Adrenal gland (tissue), 12 donors: Measurements from ENCODE around the gene SLC25A45. TPM values are rescaled to one million over a fixed set of nuclear protein-coding genes. Genes with fewer than 3 reads are reported as not detected.

ENCODE experiments used
- DNase-seq, 7 donors: peaks; one replicate each; pipeline ENCODE4 v3.0.0-alpha.2; 2019 to 2020
- H3K27ac ChIP-seq, 5 donors: fragments of 200-600 bp; sonication (generic) in 4 of 5; 1 replicate in 3 of 5; 2 replicates in 2 of 5; pipeline versions ENCODE4 v1.5.1 to v1.8.0; 2016 to 2020; ENCODE audit warnings: mild to moderate bottlenecking in 1 of 5
- H3K27me3 ChIP-seq: fragments of 200-600 bp; 2 replicates; pipeline ENCODE4 v1.8.0; 2021
- H3K36me3 ChIP-seq, 2 donors: fragments of 200-600 bp; replicated peaks in 1 of 2; 1 replicate in 1 of 2; 2 replicates in 1 of 2; pipeline versions ENCODE4 v1.5.1 to v1.8.0; 2018 to 2022
- H3K4me1 ChIP-seq, 2 donors: fragments of 200-600 bp; replicated peaks in 1 of 2; 1 replicate in 1 of 2; 2 replicates in 1 of 2; pipeline versions ENCODE4 v1.5.1 to v1.8.0; 2018 to 2021
- H3K4me3 ChIP-seq, 4 donors: fragments of 200-600 bp; sonication (generic) in 3 of 4; one replicate each; pipeline ENCODE4 v1.5.1; 2016 to 2018
- H3K9me3 ChIP-seq, 3 donors: fragments of 200-600 bp; sonication (generic) in 1 of 3; replicated peaks in 1 of 3; 1 replicate in 2 of 3; 2 replicates in 1 of 3; pipeline versions ENCODE4 v1.5.1 to v1.8.0; 2016 to 2021
- POLR2A ChIP-seq, 2 donors: fragments of 450-650 bp; IDR thresholded peaks; one replicate each; pipeline ENCODE4 v1.6.1; 2017; ENCODE audit warnings: antibody characterized with exemption in 2 of 2, mild to moderate bottlenecking in 2 of 2, moderate library complexity in 1 of 2
- WGBS, 4 donors: extraction: QIAGEN DNeasy Blood & Tissue Kit in 2 of 4; methylation state at CpG; one replicate each; pipeline versions ENCODE4 v1.1.5 to v1.1.7; 2013 to 2017; 5-methylcytosine and 5-hydroxymethylcytosine counted together
- intact Hi-C, 2 donors: fragments of 100-400 bp; cut with DNase I; formaldehyde crosslinking; loops; one replicate each; pipeline versions ENCODE4 v1.14.1 to v1.15.0; 2022 to 2023
- polyA plus RNA-seq, 3 donors: library from polyadenylated mRNA; stranded (reverse); fragments of 200-250 nt in 2 of 3; fragments of 350-450 nt in 1 of 3; fragmentation: Illumina TruSeq in 1 of 3; extraction: RNeasy Lipid Tissue Mini Kit (QIAGEN cat#74804) in 1 of 3; gene quantifications; one replicate each; pipeline ENCODE4 v1.2.3, GENCODE V29; 2013 to 2014
- total RNA-seq, 9 donors: library from RNA; depleted of rRNA in 4 of 9; stranded (reverse); fragments of >200 nt in 4 of 9; fragments of 120-200 nt in 1 of 9; fragmentation: NEBNext Ultra II Directional in 1 of 9; extraction: Animal tissue kit (Norgen Biotek cat#: 25700) in 1 of 9; gene quantifications; one replicate each; pipeline versions ENCODE4 v1.1.0 to v1.2.4, GENCODE V29; 2013 to 2023
- TF ChIP-seq, protein P1 (sequence below), 6 experiments: fragments of 450-650 bp in 4 of 6; fragments of 200-600 bp in 2 of 6; sonication (generic) in 1 of 6; IDR thresholded peaks; 1 replicate in 5 of 6; 2 replicates in 1 of 6; pipeline versions ENCODE4 v1.5.1 to v1.8.0; 2016 to 2021; ENCODE audit warnings: antibody characterized with exemption in 6 of 6, mild to moderate bottlenecking in 2 of 6, moderate library complexity in 1 of 6
- donor health status: healthy with polysubstance abuse.
- donor health status: Bipolar disorder and iron deficiency.
- donor health status: DM: yes; HTN: yes; CAD: no.
- donor health status: DM: no; HTN: no; CAD: no.
- donor health status: DM: no; HTN: no; CAD: no.
- donor health status: DM: yes; HTN: yes; CAD: no.

The SLC25A45 gene
- total and polyA plus RNA-seq, 12 donors: 1.1 to 21.0 (median 6.7) TPM

- Histone ChIP-seq H3K4me1 (peaks cover 0 to 7% of the 10 kb centered on the region in 2 donors), H3K9me3 (no peaks in the 10 kb centered on the region), H3K27me3 (no peaks in the 10 kb centered on the region), H3K36me3 (peaks cover 0 to 60% of the 10 kb centered on the region in 2 donors), H3K27ac (peak overlapping the region in 3 of 5 donors; percentile 13 to 73 (median 59)), H3K4me3 (no peak overlapping the region)
- 62 to 78% (median 73%) methylated on average over 8 to 12 of the region's 12 CpGs for WGBS, 4 donors
- intact Hi-C loops: no loop called here
- no peak for TF ChIP-seq POLR2A (IDR thresholded peaks at IDR 0.05)
- TF ChIP-seq, protein P1, sequence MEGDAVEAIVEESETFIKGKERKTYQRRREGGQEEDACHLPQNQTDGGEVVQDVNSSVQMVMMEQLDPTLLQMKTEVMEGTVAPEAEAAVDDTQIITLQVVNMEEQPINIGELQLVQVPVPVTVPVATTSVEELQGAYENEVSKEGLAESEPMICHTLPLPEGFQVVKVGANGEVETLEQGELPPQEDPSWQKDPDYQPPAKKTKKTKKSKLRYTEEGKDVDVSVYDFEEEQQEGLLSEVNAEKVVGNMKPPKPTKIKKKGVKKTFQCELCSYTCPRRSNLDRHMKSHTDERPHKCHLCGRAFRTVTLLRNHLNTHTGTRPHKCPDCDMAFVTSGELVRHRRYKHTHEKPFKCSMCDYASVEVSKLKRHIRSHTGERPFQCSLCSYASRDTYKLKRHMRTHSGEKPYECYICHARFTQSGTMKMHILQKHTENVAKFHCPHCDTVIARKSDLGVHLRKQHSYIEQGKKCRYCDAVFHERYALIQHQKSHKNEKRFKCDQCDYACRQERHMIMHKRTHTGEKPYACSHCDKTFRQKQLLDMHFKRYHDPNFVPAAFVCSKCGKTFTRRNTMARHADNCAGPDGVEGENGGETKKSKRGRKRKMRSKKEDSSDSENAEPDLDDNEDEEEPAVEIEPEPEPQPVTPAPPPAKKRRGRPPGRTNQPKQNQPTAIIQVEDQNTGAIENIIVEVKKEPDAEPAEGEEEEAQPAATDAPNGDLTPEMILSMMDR (IDR thresholded peaks at IDR 0.05): no peak
- DNase-seq: peak in 1 of 7 donors; percentile 46
Observed at GRCh38 chr11:65403607-65404121, 21.2 kb upstream of the SLC25A45 start.

DNA sequence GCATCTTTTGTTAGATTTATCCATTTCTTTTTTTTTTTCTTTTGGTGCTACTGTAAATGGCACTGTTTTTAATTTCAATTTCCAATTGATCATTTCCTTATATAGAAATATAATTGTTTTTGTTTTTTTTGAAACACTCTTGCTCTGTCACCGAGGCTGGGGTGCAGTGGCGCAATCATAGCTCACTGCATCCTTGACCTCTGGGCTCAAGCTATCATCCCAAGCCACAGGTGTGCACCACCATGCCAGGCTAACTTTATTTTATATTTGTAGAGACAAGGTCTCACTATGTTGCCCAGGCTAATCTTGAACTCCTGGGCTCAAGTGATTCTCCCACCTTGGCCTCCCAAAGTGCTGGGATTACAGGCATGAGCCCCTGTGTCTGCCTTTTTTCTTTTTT lies 20.3 kb upstream of the SLC25A45 start:
- Histone ChIP-seq H3K4me3 (no peak overlapping the region), H3K36me3 (peaks cover 0 to 62% of the 10 kb centered on the region in 2 donors), H3K4me1 (peaks cover 0 to 7% of the 10 kb centered on the region in 2 donors), H3K27me3 (no peaks in the 10 kb centered on the region), H3K27ac (no peak overlapping the region), H3K9me3 (no peaks in the 10 kb centered on the region)
- DNase-seq: no peak
- intact Hi-C loops: no loop called here
- WGBS, 4 donors: 62 to 70% (median 67%) methylated on average over 2 of the region's 2 CpGs
- TF ChIP-seq, protein P1 (IDR thresholded peaks at IDR 0.05): no peak
- no peak for TF ChIP-seq POLR2A (IDR thresholded peaks at IDR 0.05)

DNA sequence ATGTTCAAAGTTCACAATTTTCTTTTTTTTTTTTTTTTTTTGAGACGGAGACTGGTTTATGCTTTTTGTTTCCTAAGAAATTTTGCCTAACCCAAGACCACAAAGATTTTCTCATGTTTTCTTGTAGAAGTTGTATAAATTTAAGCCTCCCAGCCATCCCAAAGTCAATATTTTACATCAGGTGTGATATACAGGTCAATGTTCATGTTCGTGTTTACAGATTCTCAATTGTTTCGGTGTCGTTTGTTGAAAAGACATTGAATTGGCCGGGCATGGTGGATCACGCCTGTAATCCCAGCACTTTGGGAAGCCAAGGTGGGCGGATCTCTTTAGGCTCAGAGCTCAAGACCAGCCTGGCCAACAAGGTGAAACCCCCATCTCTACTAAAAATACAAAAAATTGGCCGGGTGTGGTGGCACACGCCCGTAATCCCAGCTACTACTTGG lies 19.4 kb upstream of the SLC25A45 start:
- no peak overlapping the region for H3K27ac ChIP-seq
- no peak overlapping the region for H3K4me3 ChIP-seq
- TF ChIP-seq, protein P1 (IDR thresholded peaks at IDR 0.05): no peak
- TF ChIP-seq POLR2A (IDR thresholded peaks at IDR 0.05): no peak
- H3K4me1 ChIP-seq: peaks cover 0 to 7% of the 10 kb centered on the region in 2 donors
- no peaks in the 10 kb centered on the region for H3K9me3 ChIP-seq
- intact Hi-C loops: no loop called here
- H3K27me3 ChIP-seq: no peaks in the 10 kb centered on the region
- DNase-seq: no peak
- peaks cover 0 to 64% of the 10 kb centered on the region in 2 donors for H3K36me3 ChIP-seq
- WGBS, 4 donors: 88 to 96% (median 92%) methylated on average over 10 of the region's 10 CpGs

DNA sequence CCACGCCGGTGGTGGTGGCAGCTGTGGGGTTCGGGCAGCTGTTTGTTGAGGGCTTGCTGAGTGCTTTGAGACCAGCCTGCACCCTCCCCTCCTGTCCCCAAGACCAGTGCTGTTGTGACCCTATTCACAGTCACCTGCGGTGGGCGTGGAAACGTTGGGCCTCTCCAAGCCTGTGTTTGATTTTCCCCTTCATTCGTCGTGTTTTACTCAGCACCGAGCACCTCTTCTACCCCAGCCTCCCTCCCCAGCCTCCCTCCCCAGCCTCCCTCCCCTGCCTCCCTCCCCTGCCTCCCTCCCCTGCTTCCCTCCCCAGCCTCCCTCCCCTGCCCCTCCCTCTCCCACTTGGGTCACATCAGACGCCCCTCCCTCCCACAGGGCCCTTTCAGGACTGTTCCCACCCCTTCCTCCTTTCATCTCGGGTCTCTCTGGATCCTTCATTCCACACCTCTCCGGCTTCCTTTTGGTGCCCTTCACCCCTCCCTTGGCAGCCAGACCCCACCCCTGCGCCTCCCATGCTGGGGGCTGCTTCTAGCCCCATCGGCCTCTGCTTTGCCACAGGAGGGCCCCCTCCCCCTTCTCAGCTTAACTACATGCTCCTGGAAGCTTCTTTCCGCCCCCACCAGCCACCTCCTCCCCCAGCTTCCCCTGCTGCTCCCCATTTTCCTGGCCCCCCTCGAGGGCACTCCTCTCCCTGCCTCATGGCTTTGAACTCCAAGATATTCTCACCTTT lies 18.8 kb upstream of the SLC25A45 start:
- H3K4me1 ChIP-seq: peaks cover 0 to 7% of the 10 kb centered on the region in 2 donors
- H3K4me3 ChIP-seq: no peak overlapping the region
- no peak for DNase-seq
- H3K36me3 ChIP-seq: peaks cover 0 to 64% of the 10 kb centered on the region in 2 donors
- WGBS, 4 donors: 78 to 85% (median 81%) methylated on average over 13 to 16 of the region's 16 CpGs
- TF ChIP-seq POLR2A (IDR thresholded peaks at IDR 0.05): no peak
- TF ChIP-seq, protein P1 (IDR thresholded peaks at IDR 0.05): no peak
- no peaks in the 10 kb centered on the region for H3K27me3 ChIP-seq
- intact Hi-C loops: no loop called here
- no peaks in the 10 kb centered on the region for H3K9me3 ChIP-seq
- H3K27ac ChIP-seq: no peak overlapping the region
